Thyroid gland (tissue), 4 donors: ENCODE data around the gene GCK. TPM values are rescaled to one million over a fixed set of nuclear protein-coding genes. Genes with fewer than 3 reads are reported as not detected.

ENCODE experiments used
- DNase-seq, 2 donors: peaks; one replicate each; pipeline ENCODE4 v3.0.0-alpha.2; 2019
- H3K27ac ChIP-seq, 3 donors: fragments of 200-600 bp; sonication (generic); 1 replicate in 2 of 3; 2 replicates in 1 of 3; pipeline ENCODE4 v1.5.1; 2016 to 2019; ENCODE audit warnings: mild to moderate bottlenecking in 1 of 3, moderate library complexity in 1 of 3
- H3K27me3 ChIP-seq: fragments of 200-600 bp; sonication (generic); one replicate; pipeline ENCODE4 v1.5.1; 2019
- H3K36me3 ChIP-seq, 2 donors: fragments of 200-600 bp; sonication (generic); one replicate each; pipeline ENCODE4 v1.5.1; 2016 to 2019
- H3K4me1 ChIP-seq, 2 donors: fragments of 200-600 bp; sonication (generic); one replicate each; pipeline ENCODE4 v1.5.1; 2017 to 2019
- H3K4me3 ChIP-seq, 3 donors: fragments of 200-600 bp; sonication (generic); replicated peaks in 1 of 3; 1 replicate in 2 of 3; 2 replicates in 1 of 3; pipeline ENCODE4 v1.5.1; 2016; ENCODE audit warnings: mild to moderate bottlenecking in 1 of 3
- H3K9me3 ChIP-seq: fragments of 200-600 bp; sonication (generic); one replicate; pipeline ENCODE4 v1.5.1; 2017
- POLR2A ChIP-seq, 2 donors: fragments of 450-650 bp; IDR thresholded peaks; one replicate each; pipeline ENCODE4 v1.6.1; 2017; ENCODE audit warnings: antibody characterized with exemption in 2 of 2, mild to moderate bottlenecking in 2 of 2, moderate library complexity in 1 of 2
- WGBS, 2 donors: methylation state at CpG; one replicate each; pipeline ENCODE4 v1.1.5; 2017; 5-methylcytosine and 5-hydroxymethylcytosine counted together
- intact Hi-C: fragments of 100-400 bp; cut with DNase I; formaldehyde crosslinking; loops from one replicate; pipeline ENCODE4 v1.15.1; 2023
- total RNA-seq, 4 donors: library from RNA; depleted of rRNA; stranded (reverse); fragments of >200 nt; gene quantifications; one replicate each; pipeline ENCODE4 v1.2.3, GENCODE V29; 2016
- TF ChIP-seq, protein P1 (sequence below), 6 experiments: fragments of 200-600 bp in 3 of 6; fragments of 450-650 bp in 3 of 6; sonication (generic) in 3 of 6; IDR thresholded peaks; one replicate each; pipeline ENCODE4 v1.5.1; 2016 to 2019; ENCODE audit warnings: antibody characterized with exemption in 6 of 6, mild to moderate bottlenecking in 2 of 6, inconsistent platforms in 1 of 6, moderate library complexity in 1 of 6

The GCK gene
- total RNA-seq, 4 donors from 2014 or later: 0.22 to 0.73 TPM; not detected in 2

DNA sequence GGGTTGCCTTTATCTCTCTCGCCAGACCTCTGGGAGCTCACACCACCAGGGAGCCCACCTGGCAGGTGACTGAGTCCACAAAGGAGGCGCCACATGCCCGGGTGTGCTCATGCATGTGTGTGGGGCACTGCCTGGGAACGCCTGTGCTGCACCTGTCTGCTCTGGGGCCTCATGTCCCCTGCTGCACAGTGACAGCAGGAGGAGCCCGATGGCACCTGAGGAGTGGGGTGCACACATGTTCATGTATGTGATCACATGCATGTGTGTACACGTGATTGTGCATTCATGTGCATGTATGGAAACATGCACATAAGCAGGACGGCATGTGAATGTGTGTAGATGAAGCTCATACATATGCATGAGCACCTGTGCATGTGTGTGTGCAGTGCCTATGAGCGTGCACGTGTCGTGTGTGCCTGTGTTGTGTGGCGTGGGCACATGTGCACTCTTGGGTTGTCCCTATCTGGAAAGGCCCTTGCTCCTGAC is 33.6 kb upstream of the GCK start:
- no peak overlapping the region for H3K4me3 ChIP-seq
- intact Hi-C loops: no loop called here
- no peak overlapping the region for H3K27ac ChIP-seq
- H3K27me3 ChIP-seq: no peaks in the 10 kb centered on the region
- DNase-seq: no peak
- H3K4me1 ChIP-seq: no peaks in the 10 kb centered on the region
- 89 to 94% methylated on average over 10 to 11 of the region's 11 CpGs for WGBS, 2 donors
- H3K9me3 ChIP-seq: no peaks in the 10 kb centered on the region
- no peak for TF ChIP-seq POLR2A (IDR thresholded peaks at IDR 0.05)
- TF ChIP-seq, protein P1, sequence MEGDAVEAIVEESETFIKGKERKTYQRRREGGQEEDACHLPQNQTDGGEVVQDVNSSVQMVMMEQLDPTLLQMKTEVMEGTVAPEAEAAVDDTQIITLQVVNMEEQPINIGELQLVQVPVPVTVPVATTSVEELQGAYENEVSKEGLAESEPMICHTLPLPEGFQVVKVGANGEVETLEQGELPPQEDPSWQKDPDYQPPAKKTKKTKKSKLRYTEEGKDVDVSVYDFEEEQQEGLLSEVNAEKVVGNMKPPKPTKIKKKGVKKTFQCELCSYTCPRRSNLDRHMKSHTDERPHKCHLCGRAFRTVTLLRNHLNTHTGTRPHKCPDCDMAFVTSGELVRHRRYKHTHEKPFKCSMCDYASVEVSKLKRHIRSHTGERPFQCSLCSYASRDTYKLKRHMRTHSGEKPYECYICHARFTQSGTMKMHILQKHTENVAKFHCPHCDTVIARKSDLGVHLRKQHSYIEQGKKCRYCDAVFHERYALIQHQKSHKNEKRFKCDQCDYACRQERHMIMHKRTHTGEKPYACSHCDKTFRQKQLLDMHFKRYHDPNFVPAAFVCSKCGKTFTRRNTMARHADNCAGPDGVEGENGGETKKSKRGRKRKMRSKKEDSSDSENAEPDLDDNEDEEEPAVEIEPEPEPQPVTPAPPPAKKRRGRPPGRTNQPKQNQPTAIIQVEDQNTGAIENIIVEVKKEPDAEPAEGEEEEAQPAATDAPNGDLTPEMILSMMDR (IDR thresholded peaks at IDR 0.05): no peak
- H3K36me3 ChIP-seq: no peaks in the 10 kb centered on the region

DNA sequence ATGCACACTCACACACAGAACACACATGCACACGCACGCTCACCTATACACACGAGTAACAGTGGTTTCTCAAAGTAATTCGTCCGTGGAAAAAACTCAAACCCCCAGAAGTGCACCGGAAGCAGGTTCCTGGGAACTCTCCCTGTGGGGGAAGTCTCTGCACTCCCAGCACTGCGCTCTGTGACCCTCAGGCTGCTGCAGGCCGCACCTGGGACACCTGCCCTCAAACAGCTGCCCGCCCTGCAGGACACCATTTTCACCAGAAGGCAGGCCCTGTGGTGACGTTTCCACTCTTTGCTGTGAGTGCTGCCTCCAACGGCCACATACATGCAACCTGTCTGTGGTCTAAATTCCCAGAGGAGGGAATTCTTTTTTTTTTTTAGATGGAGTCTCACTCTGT is 32.8 kb upstream of the GCK start:
- Histone ChIP-seq H3K4me1 (no peaks in the 10 kb centered on the region), H3K27me3 (no peaks in the 10 kb centered on the region), H3K4me3 (no peak overlapping the region), H3K9me3 (no peaks in the 10 kb centered on the region), H3K36me3 (no peaks in the 10 kb centered on the region), H3K27ac (no peak overlapping the region)
- TF ChIP-seq POLR2A (IDR thresholded peaks at IDR 0.05): no peak
- WGBS, 2 donors: 87 to 92% methylated on average over 11 of the region's 11 CpGs
- intact Hi-C loops: no loop called here
- DNase-seq: no peak

DNA sequence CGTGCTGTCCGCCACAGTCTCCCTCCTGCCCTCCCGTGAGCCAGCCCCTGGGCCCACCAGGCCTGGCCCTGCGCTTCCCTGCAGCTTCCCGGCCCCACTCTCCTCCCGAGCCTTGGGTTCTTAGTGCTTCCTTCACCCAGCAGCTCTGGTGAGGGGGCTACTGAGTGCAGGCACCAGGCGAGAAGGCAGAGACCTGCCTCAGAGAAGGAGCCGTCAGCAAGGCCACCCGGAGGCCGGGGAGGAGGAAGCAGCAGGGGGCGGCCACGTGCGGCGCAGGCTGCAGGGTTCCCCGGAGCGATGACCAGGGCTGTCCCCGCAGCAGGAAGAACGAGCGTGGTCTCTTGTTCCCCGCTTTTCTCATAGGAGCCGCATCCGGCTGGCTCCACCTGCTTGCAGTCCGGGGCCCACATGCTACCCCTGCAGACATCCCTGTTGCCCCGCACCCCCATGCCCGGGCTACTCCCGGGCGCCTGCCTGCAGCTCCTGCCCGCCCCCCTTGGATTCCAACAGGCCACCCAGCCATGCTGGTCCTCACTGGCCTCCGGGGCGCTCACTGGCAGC is 32.1 kb upstream of the GCK start:
- intact Hi-C loops: no loop called here
- peak overlapping the region in 1 of 3 donors; percentile 2 for H3K4me3 ChIP-seq
- no peak for DNase-seq
- H3K4me1 ChIP-seq: no peaks in the 10 kb centered on the region
- no peaks in the 10 kb centered on the region for H3K27me3 ChIP-seq
- TF ChIP-seq POLR2A (IDR thresholded peaks at IDR 0.05): no peak
- TF ChIP-seq, protein P1 (IDR thresholded peaks at IDR 0.05): no peak
- WGBS, 2 donors: 63 to 69% methylated on average over 18 to 27 of the region's 30 CpGs
- no peaks in the 10 kb centered on the region for H3K36me3 ChIP-seq
- H3K9me3 ChIP-seq: no peaks in the 10 kb centered on the region
- H3K27ac ChIP-seq: no peak overlapping the region

DNA sequence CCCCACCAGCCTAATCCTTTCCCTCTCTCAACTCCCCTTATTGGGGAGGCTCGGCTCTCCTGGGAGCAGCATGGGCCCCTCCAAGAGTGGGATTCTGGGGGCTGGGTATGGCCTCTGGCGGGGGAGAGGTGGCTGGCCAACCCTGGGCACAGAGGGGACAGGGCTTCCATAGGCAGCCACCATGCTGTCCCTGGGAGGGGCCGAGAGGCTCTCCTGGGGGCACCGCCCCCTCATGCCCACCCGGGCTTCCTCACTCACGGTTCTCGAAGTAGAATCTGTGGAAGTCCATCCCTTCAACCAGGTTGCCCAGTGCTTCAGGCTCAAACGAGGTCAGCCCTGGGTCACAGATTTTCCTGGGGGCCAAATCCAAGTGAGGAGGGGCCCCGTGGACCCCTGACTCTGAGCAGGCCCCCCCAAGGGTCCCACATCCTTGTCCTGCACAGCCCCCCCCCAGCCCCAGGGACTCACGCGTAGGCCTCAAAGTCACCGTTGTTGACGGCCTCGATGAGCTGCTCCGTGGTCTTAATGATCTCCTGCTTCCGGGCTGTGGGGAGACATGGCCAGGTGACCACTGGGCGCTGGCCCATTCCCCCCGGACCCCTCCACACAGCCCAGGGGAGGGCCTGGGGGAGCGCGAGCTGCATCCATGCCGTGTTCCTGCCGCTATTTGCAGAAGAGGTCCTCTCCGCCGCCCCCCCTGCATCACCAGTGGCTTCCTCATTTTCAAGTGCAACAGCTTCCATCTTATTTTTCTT is 31.3 kb upstream of the GCK start:
- peak in 1 of 2 donors; percentile 0 for DNase-seq
- 91 to 93% methylated on average over 17 to 22 of the region's 24 CpGs for WGBS, 2 donors
- TF ChIP-seq, protein P1 (IDR thresholded peaks at IDR 0.05): no peak
- no peak for TF ChIP-seq POLR2A (IDR thresholded peaks at IDR 0.05)
- Histone ChIP-seq H3K9me3 (no peaks in the 10 kb centered on the region), H3K4me1 (peaks cover 0 to 6% of the 10 kb centered on the region in 2 donors), H3K27ac (no peak overlapping the region), H3K36me3 (no peaks in the 10 kb centered on the region), H3K4me3 (no peak overlapping the region), H3K27me3 (no peaks in the 10 kb centered on the region)
- intact Hi-C loops: no loop called here

DNA sequence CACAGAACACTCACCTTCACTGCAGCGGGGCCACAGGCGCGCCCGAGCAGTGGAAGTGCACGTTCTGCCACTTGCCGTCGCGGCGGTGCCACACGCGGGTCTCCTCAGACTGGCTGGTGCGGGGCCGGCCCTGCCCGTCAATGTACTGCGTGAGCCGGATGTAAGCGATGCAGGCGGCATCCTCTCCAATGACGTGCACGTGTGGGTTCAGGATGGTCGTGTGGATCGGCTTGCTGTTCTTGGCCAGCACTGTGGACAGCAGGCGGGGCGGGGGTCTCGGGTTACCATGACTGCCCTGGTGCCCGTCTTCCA is 30.8 kb upstream of the GCK start:
- Histone ChIP-seq H3K4me1 (peaks cover 0 to 6% of the 10 kb centered on the region in 2 donors), H3K9me3 (no peaks in the 10 kb centered on the region), H3K27me3 (no peaks in the 10 kb centered on the region), H3K4me3 (no peak overlapping the region), H3K27ac (no peak overlapping the region), H3K36me3 (no peaks in the 10 kb centered on the region)
- 96 to 98% methylated on average over 9 to 26 of the region's 26 CpGs for WGBS, 2 donors
- DNase-seq: no peak
- TF ChIP-seq, protein P1 (IDR thresholded peaks at IDR 0.05): no peak
- TF ChIP-seq POLR2A (IDR thresholded peaks at IDR 0.05): no peak
- intact Hi-C loops: no loop called here
